HG03196 (cell line): ENCODE data around the gene ATP8A2.
"Not testable (repeated sequence)": the region's sequence is repeated elsewhere in the genome, so short reads cannot be mapped to it uniquely, and the experiment has no call there.

Experiments used
- ATAC-seq: cut with Tn5 transposase; IDR thresholded peaks from one replicate; pipeline ENCODE4 v1.9.1; 2021; ENCODE audit not compliant: unreplicated experiment

ATP8A2 gene

GRCh38 chr13:25529425-25529824 is 157.7 kb downstream of the ATP8A2 start:
- ATAC-seq, result no peak

- ATAC-seq, result no peak
Observed at GRCh38 chr13:25538276-25538675, 166.5 kb downstream of the ATP8A2 start.

GRCh38 chr13:25541434-25542123 is 169.8 kb downstream of the ATP8A2 start:
- ATAC-seq, result no peak

- not testable (repeated sequence) for ATAC-seq
Observed at GRCh38 chr13:25548991-25549390, 177.2 kb downstream of the ATP8A2 start.

- ATAC-seq, result no peak
Observed at GRCh38 chr13:25561812-25562211, 190.0 kb downstream of the ATP8A2 start.

GRCh38 chr13:25570185-25570584 is 198.4 kb downstream of the ATP8A2 start:
- no peak for ATAC-seq

GRCh38 chr13:25571237-25571636 is 199.5 kb downstream of the ATP8A2 start:
- ATAC-seq, result no peak

GRCh38 chr13:25572171-25572570 is 200.4 kb downstream of the ATP8A2 start:
- ATAC-seq, result not testable (repeated sequence)

GRCh38 chr13:25574437-25575411 is 202.9 kb downstream of the ATP8A2 start:
- ATAC-seq, result no peak

- ATAC-seq, result no peak
Observed at GRCh38 chr13:25575562-25575961, 203.8 kb downstream of the ATP8A2 start.

- no peak for ATAC-seq
Observed at GRCh38 chr13:25578526-25578925, 206.8 kb downstream of the ATP8A2 start.

GRCh38 chr13:25579221-25579620 is 207.4 kb downstream of the ATP8A2 start:
- ATAC-seq, result no peak

GRCh38 chr13:25581351-25581750 is 209.6 kb downstream of the ATP8A2 start:
- ATAC-seq, result no peak

GRCh38 chr13:25584087-25584486 is 212.3 kb downstream of the ATP8A2 start:
- ATAC-seq, result no peak

- no peak for ATAC-seq
Observed at GRCh38 chr13:25585000-25585399, 213.2 kb downstream of the ATP8A2 start.

- ATAC-seq, result no peak
Observed at GRCh38 chr13:25587326-25587980, 215.7 kb downstream of the ATP8A2 start.

- no peak for ATAC-seq
Observed at GRCh38 chr13:25588336-25589060, 216.7 kb downstream of the ATP8A2 start.

GRCh38 chr13:25598421-25598820 is 226.6 kb downstream of the ATP8A2 start:
- no peak for ATAC-seq

GRCh38 chr13:25602176-25602575 is 230.4 kb downstream of the ATP8A2 start:
- no peak for ATAC-seq

- ATAC-seq, result no peak
Observed at GRCh38 chr13:25604106-25604505, 232.3 kb downstream of the ATP8A2 start.

GRCh38 chr13:25607096-25607495 is 235.3 kb downstream of the ATP8A2 start:
- no peak for ATAC-seq
